Measurements from ENCODE around the gene CHCHD3. TPM values are rescaled to one million over a fixed set of nuclear protein-coding genes. Genes with fewer than 3 reads are reported as not detected.

The CHCHD3 gene
- total RNA-seq, 1 donor from 2014 or later, result 75.5 TPM

GRCh38 chr7:133118261-133118660 lies 36.4 kb upstream of the CHCHD3 start:
- no peak for DNase-seq (ENCODE audit: low read depth)
- H3K4me3 ChIP-seq (ENCODE audit: low read depth, low read length), result no peak overlapping the region
- TF ChIP-seq CTCF (conservative IDR thresholded peaks at IDR 0.05; ENCODE audit: low read depth, low read length), result no peak

DNA sequence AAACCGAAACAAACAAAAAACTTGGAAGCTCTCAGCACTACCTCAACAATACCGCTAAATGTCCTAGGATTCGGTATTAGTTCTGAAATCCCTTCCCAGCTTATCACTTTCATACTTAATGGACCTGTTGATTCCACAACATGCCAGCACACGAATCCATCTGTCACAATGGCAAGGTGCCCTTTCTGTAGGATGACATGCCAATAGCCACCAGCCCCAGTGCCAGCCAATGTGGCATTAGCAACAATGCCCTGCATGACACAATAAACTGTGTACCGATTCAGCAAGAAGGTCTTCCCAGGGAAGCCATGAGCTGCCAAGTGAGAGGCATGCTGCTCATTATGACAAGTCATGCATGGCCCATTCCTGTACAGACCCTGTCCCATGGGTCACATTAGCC lies 35.6 kb upstream of the CHCHD3 start:
- no peak overlapping the region for H3K4me3 ChIP-seq (ENCODE audit: low read depth, low read length)
- DNase-seq (ENCODE audit: low read depth), result no peak
- TF ChIP-seq CTCF (conservative IDR thresholded peaks at IDR 0.05; ENCODE audit: low read depth, low read length), result no peak

DNA sequence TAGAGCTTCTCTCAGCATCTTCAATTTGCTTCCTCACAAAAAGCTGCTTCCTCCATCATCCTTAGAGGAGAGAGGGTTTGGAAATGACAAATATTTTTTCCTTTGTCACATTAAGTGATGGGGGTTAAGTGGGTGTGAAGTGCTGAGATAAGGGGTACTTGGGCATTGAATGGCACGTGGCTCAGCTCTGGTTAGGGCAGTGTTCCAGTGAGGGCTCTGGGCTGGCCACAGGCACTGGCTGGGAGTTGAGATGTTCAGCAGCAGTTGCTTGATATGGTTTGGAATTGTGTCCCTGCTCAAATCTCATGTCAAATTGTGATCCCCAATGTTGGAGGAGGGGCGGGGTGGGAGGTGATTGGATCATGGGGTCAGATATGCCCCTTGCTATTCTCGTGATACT lies 33.7 kb upstream of the CHCHD3 start:
- H3K4me3 ChIP-seq (ENCODE audit: low read depth, low read length), result no peak overlapping the region
- TF ChIP-seq CTCF (conservative IDR thresholded peaks at IDR 0.05; ENCODE audit: low read depth, low read length), result no peak
- DNase-seq (ENCODE audit: low read depth), result no peak

DNA sequence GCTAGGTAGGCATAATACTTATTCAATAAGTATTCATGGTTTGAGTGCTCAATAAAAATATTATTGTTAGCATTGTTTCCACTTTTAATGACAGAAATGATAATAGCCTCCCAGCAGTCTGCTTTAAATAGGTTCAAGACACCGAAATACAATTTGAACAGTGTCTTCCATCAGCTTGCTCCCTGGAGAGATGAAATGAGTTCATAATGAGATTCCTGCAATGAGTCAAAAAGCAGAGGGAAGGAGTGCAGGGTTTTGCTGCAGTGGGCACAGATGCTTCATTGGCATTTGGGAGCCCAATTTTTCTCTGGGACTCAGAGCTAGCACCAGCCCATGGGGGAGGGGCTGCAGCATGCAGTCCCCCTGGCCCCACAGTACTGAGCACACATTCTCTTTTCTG lies 32.6 kb upstream of the CHCHD3 start:
- H3K4me3 ChIP-seq (ENCODE audit: low read depth, low read length), result no peak overlapping the region
- no peak for TF ChIP-seq CTCF (conservative IDR thresholded peaks at IDR 0.05; ENCODE audit: low read depth, low read length)
- no peak for DNase-seq (ENCODE audit: low read depth)

GRCh38 chr7:133112976-133113375 lies 31.1 kb upstream of the CHCHD3 start:
- TF ChIP-seq CTCF (conservative IDR thresholded peaks at IDR 0.05; ENCODE audit: low read depth, low read length), result no peak
- no peak overlapping the region for H3K4me3 ChIP-seq (ENCODE audit: low read depth, low read length)
- DNase-seq (ENCODE audit: low read depth), result no peak

DNA sequence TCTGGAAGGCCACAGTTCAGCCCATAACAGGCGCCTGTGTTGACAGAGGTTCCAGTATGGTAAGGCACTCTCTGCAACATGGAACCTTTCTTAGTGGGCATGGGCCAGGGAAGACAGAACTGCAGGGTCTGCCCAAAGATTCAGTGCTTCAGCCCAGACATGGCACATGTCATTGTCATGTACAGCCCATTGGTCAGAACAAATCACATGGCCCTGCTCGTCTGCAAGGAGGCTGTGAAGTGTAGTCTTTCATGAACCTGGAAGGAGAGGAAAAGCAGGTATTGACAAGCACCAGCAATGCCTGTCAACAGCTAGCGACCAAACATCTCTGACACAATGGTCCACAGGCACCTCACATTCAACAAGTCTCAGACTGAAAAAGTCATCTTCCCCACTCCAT lies 30.4 kb upstream of the CHCHD3 start:
- no peak for DNase-seq (ENCODE audit: low read depth)
- no peak for TF ChIP-seq CTCF (conservative IDR thresholded peaks at IDR 0.05; ENCODE audit: low read depth, low read length)
- H3K4me3 ChIP-seq (ENCODE audit: low read depth, low read length), result no peak overlapping the region

GRCh38 chr7:133110312-133110711 lies 28.4 kb upstream of the CHCHD3 start:
- no peak for TF ChIP-seq CTCF (conservative IDR thresholded peaks at IDR 0.05; ENCODE audit: low read depth, low read length)
- no peak for DNase-seq (ENCODE audit: low read depth)
- H3K4me3 ChIP-seq (ENCODE audit: low read depth, low read length), result no peak overlapping the region
